Inflammatory macrophage treated with lipopolysaccharide for 4 hours (primary cell): ENCODE measurements around the gene UPK3B.
A peak's percentile ranks its signal among the peaks of the same experiment; 100 is the strongest.
"Not testable (repeated sequence)": the region's sequence is repeated elsewhere in the genome, so short reads cannot be mapped to it uniquely, and the experiment has no call there.

Source experiments
- DNase-seq: peaks from one replicate; pipeline ENCODE4 v3.0.0-alpha.2; 2020

The UPK3B gene

DNA sequence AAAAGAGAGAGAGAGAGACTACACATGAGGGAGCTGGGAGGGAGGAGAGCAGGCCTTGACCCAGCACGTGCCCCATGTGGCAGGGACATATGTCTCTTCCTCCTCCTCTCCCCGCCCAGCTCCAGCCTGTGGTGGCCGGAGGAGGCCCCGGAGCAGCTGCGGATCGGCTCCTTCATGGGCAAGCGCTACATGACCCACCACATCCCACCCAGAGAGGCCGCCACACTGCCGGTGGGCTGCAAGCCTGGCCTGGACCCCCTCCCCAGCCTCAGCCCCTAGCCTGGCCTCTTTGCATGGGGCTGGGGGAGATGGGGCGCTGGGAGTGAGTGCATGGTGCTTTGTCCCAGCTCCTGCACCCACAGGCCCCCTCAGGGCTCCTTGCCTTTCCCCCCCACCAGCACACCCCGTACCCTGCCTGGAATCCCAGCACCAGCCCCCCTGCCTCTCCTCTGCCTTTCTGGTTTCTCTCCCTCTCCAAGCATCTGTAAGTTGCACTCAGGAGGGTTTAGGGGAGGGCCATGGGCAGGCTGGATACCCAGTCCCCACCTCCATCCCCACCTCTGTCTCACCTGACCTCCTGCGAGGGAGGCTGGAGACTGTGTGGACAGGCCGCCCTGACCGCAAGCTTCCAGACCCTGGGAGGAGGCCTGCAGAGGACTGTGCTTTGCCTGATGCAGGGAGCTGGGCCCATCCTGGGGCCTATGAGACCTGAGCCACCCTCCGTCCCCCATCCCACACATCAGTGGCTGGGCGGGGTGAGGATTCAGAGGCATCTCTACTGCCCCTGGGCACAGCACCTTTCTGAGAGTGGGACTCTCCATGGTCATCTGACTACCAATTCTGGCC, 4.8 kb downstream of the UPK3B start:
- DNase-seq: no peak

DNA sequence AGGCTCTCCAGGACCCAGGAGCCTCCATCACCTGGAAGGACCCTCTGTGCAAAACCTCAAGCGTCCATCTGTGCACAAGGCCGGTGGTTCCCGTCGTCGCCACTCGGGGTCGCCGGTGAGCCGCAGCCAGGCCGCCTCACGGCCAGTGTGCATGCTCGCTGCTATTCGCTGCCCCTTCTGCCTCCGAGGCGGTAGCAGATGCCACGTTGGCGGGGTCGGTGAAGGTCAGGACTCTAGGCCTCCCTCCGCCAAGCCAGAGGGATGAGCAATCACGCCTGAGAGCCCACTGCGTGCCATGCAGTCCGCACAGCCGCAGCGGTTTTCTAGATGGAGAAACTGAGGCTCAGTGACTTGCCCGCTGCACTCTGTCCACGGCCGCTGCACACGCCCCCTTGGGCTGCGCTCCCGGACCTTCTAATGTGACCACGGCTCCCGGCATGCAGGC, 5.7 kb downstream of the UPK3B start:
- no peak for DNase-seq

DNA sequence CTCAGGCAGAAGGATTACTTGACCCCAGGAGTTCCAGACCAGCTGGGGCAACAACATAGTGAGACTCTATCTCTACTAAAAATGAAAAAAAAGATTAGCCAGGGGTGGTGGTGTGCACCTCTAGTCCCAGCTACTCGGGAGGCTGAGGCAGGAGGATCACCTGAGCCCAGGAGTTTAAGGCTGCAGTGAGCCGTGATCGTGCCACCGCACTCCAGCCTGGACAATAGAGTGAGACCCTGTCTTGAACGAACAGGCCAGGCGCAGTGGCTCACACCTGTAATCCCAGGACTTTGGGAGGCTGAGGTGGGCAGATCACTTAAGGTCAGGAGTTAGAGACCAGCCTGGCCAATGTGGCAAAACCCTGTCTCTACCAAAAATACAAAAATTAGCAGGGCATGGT, 6.6 kb downstream of the UPK3B start:
- DNase-seq: not testable (repeated sequence)

DNA sequence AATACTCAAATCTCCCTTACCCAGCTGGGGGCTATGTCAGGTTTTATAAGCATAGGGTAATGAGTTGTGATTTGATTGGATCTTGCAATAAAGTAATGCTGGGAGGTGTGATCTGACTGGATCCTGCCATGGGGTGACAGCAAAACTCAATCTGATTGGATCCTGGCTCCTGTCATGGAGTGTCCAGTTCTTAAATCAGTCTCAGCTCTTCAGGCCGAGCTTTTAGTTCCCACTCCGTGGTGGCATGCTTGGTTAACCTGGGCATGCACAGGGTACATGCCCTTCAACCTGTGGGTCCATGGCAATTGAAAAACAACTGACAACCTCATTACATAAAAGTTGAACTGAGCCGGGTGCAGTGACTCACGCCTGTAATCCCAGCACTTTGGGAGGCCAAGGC, 15.8 kb downstream of the UPK3B start:
- DNase-seq: not testable (repeated sequence)

DNA sequence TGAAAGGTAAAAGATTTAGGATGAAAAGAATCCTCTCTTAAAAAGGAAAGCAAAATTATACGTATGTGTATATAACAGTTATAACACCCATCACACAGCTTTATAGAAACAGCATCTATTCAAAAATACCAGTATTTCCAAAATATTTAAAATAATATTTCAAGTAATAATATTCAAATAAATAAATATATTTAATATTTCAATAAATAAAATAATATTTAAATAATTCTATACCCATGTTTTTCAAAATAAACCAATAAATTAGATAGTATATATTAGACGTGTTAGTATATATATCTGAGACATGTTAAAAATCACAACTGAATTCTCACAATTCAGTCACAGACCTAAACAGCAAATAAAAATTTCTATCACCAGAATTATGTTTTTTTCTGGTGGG, 21.3 kb downstream of the UPK3B start:
- DNase-seq: not testable (repeated sequence)

DNA sequence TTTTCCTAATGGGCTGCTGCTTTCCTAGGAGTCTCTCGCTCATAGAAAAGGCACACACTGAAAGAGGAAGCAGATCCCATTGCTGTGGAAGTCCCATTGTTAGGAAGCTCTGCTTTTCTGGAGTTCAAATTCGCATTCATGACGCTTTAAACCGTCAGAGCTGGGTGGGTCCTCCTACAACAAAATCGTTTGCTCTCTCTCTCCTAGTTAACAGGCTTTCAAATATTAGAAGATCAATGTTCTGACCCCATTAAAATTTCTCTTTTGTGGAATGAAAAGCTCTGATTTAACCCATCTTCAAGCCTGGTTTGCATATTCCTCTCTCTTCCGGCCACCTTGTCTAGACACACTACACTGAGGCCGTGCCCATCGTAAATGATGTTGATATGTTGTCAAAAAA, 32.8 kb downstream of the UPK3B start, which contains the start of gene SPDYE16:
SPDYE16 (minus strand) TSS at position 101 of the 400 bp plus-strand sequence. CDS start 1,838 bp downstream, outside the sequence.
- not testable (repeated sequence) for DNase-seq

DNA sequence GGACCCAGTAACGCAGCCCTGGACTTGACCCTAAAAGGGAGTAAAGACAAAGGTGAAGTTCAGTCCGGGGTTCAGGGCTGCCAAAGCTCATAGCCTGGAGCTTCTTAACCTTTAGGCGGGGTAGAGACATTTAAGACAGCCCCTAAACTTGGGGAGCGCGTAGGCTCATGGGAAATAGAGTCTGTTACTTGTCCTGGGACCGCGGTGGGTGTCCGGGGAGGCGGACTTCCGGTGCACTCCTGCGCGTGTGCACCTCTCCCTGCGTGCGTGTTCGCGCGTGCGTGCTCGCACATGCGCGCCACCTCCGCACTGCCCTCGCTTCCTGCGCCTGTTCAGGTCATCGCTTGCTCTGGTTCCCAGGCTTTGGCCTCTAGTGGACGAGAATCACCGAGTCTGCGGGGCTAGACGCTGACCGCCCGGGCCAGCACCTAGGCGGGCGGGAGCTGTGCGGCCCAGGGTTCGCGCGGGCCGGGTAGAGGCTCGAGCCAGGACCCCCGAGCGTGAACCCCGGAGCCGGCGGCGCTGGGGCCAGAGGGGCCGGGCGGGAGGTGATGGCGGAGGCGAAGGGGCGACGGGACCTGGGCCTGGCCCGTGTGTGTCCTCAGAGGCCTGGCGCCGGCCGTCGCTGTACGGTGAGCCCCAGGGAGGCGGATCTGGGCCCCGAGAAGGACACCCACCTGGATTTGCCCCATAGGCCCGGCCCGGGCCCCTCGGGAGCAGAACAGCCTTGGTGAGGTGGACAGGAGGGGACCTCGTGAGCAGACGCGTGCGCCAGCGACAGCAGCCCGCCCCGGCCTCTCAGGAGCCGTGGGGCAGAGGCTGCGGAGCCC, 38.9 kb downstream of the UPK3B start:
- peak; percentile 80 for DNase-seq

DNA sequence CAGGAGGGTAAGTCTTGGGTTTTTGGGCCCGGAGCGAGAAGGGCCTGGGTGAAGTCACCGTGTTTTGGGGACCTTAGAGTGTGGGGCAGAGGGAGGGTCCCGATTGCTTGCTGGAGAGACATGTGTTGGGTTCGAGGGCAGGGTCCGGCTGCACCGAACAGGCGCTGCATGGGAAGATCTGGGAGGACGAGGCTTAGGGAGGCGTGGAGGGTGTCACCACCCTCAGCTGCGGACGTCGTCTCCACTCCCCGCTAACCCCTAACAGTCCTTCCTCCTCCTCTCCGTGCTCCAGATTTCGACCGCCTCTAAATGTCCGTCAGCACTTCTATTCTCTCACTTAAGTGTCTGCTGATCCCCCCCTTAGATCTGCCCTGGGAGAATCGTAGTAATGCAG, 39.5 kb downstream of the UPK3B start:
- peak; percentile 15 for DNase-seq

DNA sequence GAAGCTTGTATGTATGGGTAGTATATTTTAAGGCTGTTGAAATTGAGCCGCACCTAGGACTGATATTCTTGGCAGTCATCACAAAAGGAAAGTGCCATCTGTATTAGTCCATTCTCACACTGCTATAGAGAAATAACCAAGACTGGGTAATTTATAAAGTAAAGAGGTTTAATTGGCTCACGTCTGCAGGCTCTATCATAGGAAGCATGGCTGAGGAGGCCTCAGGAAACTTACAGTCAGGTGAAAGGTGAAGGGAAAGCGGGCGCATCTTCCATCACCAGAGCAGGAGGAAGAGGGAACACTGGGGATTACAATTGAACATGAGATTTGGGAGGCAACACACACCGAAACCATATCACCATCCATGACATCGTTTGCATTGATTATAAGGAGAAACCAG, 41.6 kb downstream of the UPK3B start:
- not testable (repeated sequence) for DNase-seq

DNA sequence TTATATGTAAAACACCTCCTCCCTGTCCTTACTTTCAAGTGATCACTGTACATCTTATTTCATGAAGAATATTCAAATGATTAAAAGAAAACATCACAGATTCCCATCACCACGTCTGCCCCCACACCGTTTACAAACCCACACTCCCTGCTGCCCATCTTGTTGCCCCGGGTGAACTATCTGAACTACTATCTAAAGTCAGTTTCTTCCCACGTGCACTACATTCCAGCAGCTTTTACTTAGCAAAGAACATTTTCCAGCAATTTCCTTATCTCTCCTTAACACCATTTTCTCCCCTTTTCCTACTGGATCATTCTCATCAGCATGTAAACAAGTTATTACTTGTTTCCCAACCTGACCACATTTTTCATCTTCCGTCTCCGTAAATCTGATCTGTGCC, 49.3 kb downstream of the UPK3B start:
- DNase-seq: not testable (repeated sequence)

DNA sequence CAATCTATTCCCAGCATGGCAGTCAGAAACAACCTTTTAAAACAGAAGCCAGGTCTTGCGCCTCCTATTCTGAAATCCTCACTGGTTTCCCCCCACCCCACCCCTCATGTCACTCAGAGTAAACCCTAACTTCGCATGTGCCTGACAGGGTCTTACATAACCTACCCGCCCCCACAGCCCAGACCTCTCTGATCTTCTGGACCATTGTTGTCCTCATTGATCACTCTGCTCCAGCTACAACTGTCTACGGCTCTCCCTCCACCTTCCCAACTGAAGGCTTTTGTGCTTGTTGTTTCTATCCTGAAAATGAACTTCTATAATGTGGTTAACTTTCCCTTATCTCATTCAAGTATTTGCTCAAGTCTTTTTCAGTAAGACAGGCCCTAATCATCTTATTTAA, 49.8 kb downstream of the UPK3B start:
- DNase-seq: not testable (repeated sequence)

DNA sequence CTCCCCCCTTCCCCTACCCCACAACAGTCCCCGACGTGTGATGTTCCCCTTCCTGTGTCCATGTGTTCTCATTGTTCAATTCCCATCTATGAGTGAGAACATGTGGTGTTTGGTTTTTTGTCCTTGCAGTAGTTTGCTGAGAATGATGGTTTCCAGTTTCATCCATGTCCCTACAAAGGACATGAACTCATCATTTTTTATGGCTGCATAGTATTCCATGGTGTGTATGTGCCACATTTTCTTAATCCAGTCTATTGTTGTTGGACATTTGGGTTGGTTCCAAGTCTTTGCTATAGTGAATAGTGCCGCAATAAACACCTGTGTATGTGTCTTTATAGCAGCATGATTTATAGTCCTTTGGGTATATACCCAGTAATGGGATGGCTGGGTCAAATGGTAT, 51.0 kb downstream of the UPK3B start:
- not testable (repeated sequence) for DNase-seq

DNA sequence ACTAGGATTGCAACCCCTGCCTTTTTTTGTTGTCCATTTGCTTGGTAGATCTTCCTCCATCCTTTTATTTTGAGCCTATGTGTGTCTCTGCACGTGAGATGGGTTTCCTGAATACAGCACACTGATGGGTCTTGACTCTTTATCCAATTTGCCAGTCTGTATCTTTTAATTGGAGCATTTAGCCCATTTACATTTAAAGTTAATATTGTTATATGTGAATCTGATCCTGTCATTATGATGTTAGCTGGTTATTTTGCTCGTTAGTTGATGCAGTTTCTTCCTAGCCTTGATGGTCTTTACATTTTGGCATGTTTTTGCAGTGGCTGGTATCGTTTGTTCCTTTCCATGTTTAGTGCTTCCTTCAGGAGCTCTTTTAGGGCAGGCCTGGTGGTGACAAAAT, 54.6 kb downstream of the UPK3B start:
- not testable (repeated sequence) for DNase-seq
